Activated naive CD8-positive, alpha-beta T cell (primary cell): Measurements from ENCODE around the gene CNN3.

Experiments
- H3K27ac Mint-ChIP-seq: one replicate; pipeline ENCODE4 v1.8.0; 2021; ENCODE audit warnings: mixed read lengths
- H3K27me3 Mint-ChIP-seq: one replicate; pipeline ENCODE4 v1.8.0; 2021; ENCODE audit warnings: mixed read lengths
- H3K36me3 Mint-ChIP-seq: one replicate; pipeline ENCODE4 v1.8.0; 2021; ENCODE audit warnings: mixed read lengths
- H3K4me1 Mint-ChIP-seq: one replicate; pipeline ENCODE4 v1.8.0; 2021; ENCODE audit warnings: low read depth, mixed read lengths
- H3K4me3 Mint-ChIP-seq: one replicate; pipeline ENCODE4 v1.8.0; 2021; ENCODE audit warnings: mild to moderate bottlenecking, mixed read lengths
- H3K9me3 Mint-ChIP-seq: one replicate; pipeline ENCODE4 v1.8.0; 2021; ENCODE audit warnings: low read depth, mixed read lengths

Gene CNN3

GRCh38 chr1:94895518-94895917 is 31.4 kb downstream of the CNN3 start:
- H3K27ac Mint-ChIP-seq: no peak overlapping the region
- no peaks in the 10 kb centered on the region for H3K4me1 Mint-ChIP-seq
- no peaks in the 10 kb centered on the region for H3K27me3 Mint-ChIP-seq
- H3K4me3 Mint-ChIP-seq: no peak overlapping the region
- peaks cover 2% of the 10 kb centered on the region for H3K36me3 Mint-ChIP-seq
- no peaks in the 10 kb centered on the region for H3K9me3 Mint-ChIP-seq

GRCh38 chr1:94894630-94895029 is 32.3 kb downstream of the CNN3 start:
- H3K4me1 Mint-ChIP-seq: no peaks in the 10 kb centered on the region
- H3K36me3 Mint-ChIP-seq: no peaks in the 10 kb centered on the region
- H3K9me3 Mint-ChIP-seq: no peaks in the 10 kb centered on the region
- H3K27ac Mint-ChIP-seq: no peak overlapping the region
- H3K4me3 Mint-ChIP-seq: no peak overlapping the region
- H3K27me3 Mint-ChIP-seq: no peaks in the 10 kb centered on the region

GRCh38 chr1:94892604-94893254 is 34.2 kb downstream of the CNN3 start:
- Mint-ChIP-seq H3K27ac (no peak overlapping the region), H3K4me3 (no peak overlapping the region), H3K27me3 (no peaks in the 10 kb centered on the region), H3K36me3 (no peaks in the 10 kb centered on the region), H3K9me3 (no peaks in the 10 kb centered on the region), H3K4me1 (no peaks in the 10 kb centered on the region)

- H3K27me3 Mint-ChIP-seq: no peaks in the 10 kb centered on the region
- H3K4me1 Mint-ChIP-seq: peaks cover 6% of the 10 kb centered on the region
- H3K27ac Mint-ChIP-seq: no peak overlapping the region
- H3K36me3 Mint-ChIP-seq: no peaks in the 10 kb centered on the region
- H3K9me3 Mint-ChIP-seq: no peaks in the 10 kb centered on the region
- no peak overlapping the region for H3K4me3 Mint-ChIP-seq
Measured at GRCh38 chr1:94888201-94888600, 38.7 kb downstream of the CNN3 start.

GRCh38 chr1:94887603-94888171 is 39.2 kb downstream of the CNN3 start:
- no peaks in the 10 kb centered on the region for H3K9me3 Mint-ChIP-seq
- H3K36me3 Mint-ChIP-seq: no peaks in the 10 kb centered on the region
- H3K4me3 Mint-ChIP-seq: no peak overlapping the region
- H3K4me1 Mint-ChIP-seq: peaks cover 9% of the 10 kb centered on the region
- H3K27me3 Mint-ChIP-seq: no peaks in the 10 kb centered on the region
- no peak overlapping the region for H3K27ac Mint-ChIP-seq

GRCh38 chr1:94887106-94887505 is 39.8 kb downstream of the CNN3 start:
- Mint-ChIP-seq H3K27me3 (no peaks in the 10 kb centered on the region), H3K27ac (no peak overlapping the region), H3K4me1 (peaks cover 10% of the 10 kb centered on the region), H3K36me3 (no peaks in the 10 kb centered on the region), H3K9me3 (no peaks in the 10 kb centered on the region), H3K4me3 (no peak overlapping the region)

GRCh38 chr1:94886361-94886760 is 40.5 kb downstream of the CNN3 start:
- H3K9me3 Mint-ChIP-seq: no peaks in the 10 kb centered on the region
- H3K27ac Mint-ChIP-seq: no peak overlapping the region
- H3K36me3 Mint-ChIP-seq: no peaks in the 10 kb centered on the region
- peaks cover 10% of the 10 kb centered on the region for H3K4me1 Mint-ChIP-seq
- no peaks in the 10 kb centered on the region for H3K27me3 Mint-ChIP-seq
- no peak overlapping the region for H3K4me3 Mint-ChIP-seq

GRCh38 chr1:94884507-94884906 is 42.4 kb downstream of the CNN3 start:
- no peaks in the 10 kb centered on the region for H3K36me3 Mint-ChIP-seq
- H3K27ac Mint-ChIP-seq: no peak overlapping the region
- H3K27me3 Mint-ChIP-seq: no peaks in the 10 kb centered on the region
- no peak overlapping the region for H3K4me3 Mint-ChIP-seq
- H3K9me3 Mint-ChIP-seq: no peaks in the 10 kb centered on the region
- peaks cover 10% of the 10 kb centered on the region for H3K4me1 Mint-ChIP-seq

GRCh38 chr1:94884106-94884505 is 42.8 kb downstream of the CNN3 start:
- Mint-ChIP-seq H3K9me3 (no peaks in the 10 kb centered on the region), H3K4me1 (peaks cover 10% of the 10 kb centered on the region), H3K4me3 (no peak overlapping the region), H3K27ac (no peak overlapping the region), H3K27me3 (no peaks in the 10 kb centered on the region), H3K36me3 (no peaks in the 10 kb centered on the region)

GRCh38 chr1:94883691-94884090 is 43.2 kb downstream of the CNN3 start:
- peak overlapping the region; percentile 28 for H3K27ac Mint-ChIP-seq
- H3K36me3 Mint-ChIP-seq: no peaks in the 10 kb centered on the region
- H3K9me3 Mint-ChIP-seq: no peaks in the 10 kb centered on the region
- peak overlapping the region; percentile 31 for H3K4me3 Mint-ChIP-seq
- peaks cover 10% of the 10 kb centered on the region for H3K4me1 Mint-ChIP-seq
- H3K27me3 Mint-ChIP-seq: no peaks in the 10 kb centered on the region

- H3K36me3 Mint-ChIP-seq: peaks cover 2% of the 10 kb centered on the region
- H3K27ac Mint-ChIP-seq: no peak overlapping the region
- H3K4me1 Mint-ChIP-seq: peaks cover 9% of the 10 kb centered on the region
- H3K9me3 Mint-ChIP-seq: no peaks in the 10 kb centered on the region
- H3K4me3 Mint-ChIP-seq: no peak overlapping the region
- H3K27me3 Mint-ChIP-seq: no peaks in the 10 kb centered on the region
Measured at GRCh38 chr1:94878329-94878728, 48.6 kb downstream of the CNN3 start.

- Mint-ChIP-seq H3K4me1 (peaks cover 3% of the 10 kb centered on the region), H3K36me3 (peaks cover 2% of the 10 kb centered on the region), H3K9me3 (no peaks in the 10 kb centered on the region), H3K4me3 (no peak overlapping the region), H3K27ac (no peak overlapping the region), H3K27me3 (no peaks in the 10 kb centered on the region)
Measured at GRCh38 chr1:94876362-94876761, 50.5 kb downstream of the CNN3 start.

- Mint-ChIP-seq H3K27me3 (no peaks in the 10 kb centered on the region), H3K4me3 (no peak overlapping the region), H3K4me1 (peaks cover 3% of the 10 kb centered on the region), H3K27ac (no peak overlapping the region), H3K36me3 (peaks cover 2% of the 10 kb centered on the region), H3K9me3 (no peaks in the 10 kb centered on the region)
Measured at GRCh38 chr1:94875794-94876193, 51.1 kb downstream of the CNN3 start.

- H3K9me3 Mint-ChIP-seq: no peaks in the 10 kb centered on the region
- peaks cover 3% of the 10 kb centered on the region for H3K4me1 Mint-ChIP-seq
- H3K27ac Mint-ChIP-seq: no peak overlapping the region
- no peaks in the 10 kb centered on the region for H3K27me3 Mint-ChIP-seq
- H3K36me3 Mint-ChIP-seq: peaks cover 2% of the 10 kb centered on the region
- no peak overlapping the region for H3K4me3 Mint-ChIP-seq
Measured at GRCh38 chr1:94874423-94874822, 52.5 kb downstream of the CNN3 start.

GRCh38 chr1:94873520-94874351 is 53.2 kb downstream of the CNN3 start:
- Mint-ChIP-seq H3K4me1 (peaks cover 3% of the 10 kb centered on the region), H3K9me3 (no peaks in the 10 kb centered on the region), H3K4me3 (no peak overlapping the region), H3K27ac (no peak overlapping the region), H3K27me3 (no peaks in the 10 kb centered on the region), H3K36me3 (peaks cover 2% of the 10 kb centered on the region)
